HG02943 (cell line): ENCODE measurements around the gene GSG1.
"Not testable (repeated sequence)": the region's sequence is repeated elsewhere in the genome, so short reads cannot be mapped to it uniquely, and the experiment has no call there.

Source experiments
- ATAC-seq: cut with Tn5 transposase; IDR thresholded peaks from one replicate; pipeline ENCODE4 v1.9.1; 2021; ENCODE audit warnings: mild to moderate bottlenecking, low read depth, moderate library complexity; ENCODE audit not compliant: unreplicated experiment

The GSG1 gene

GRCh38 chr12:13093848-13094220 is 9.6 kb downstream of the GSG1 start:
- ATAC-seq, result no peak

- ATAC-seq, result no peak
Measured at GRCh38 chr12:13093191-13093847, 10.1 kb downstream of the GSG1 start.

GRCh38 chr12:13091832-13092231 is 11.6 kb downstream of the GSG1 start:
- ATAC-seq, result no peak

GRCh38 chr12:13090054-13090453 is 13.4 kb downstream of the GSG1 start:
- no peak for ATAC-seq

DNA sequence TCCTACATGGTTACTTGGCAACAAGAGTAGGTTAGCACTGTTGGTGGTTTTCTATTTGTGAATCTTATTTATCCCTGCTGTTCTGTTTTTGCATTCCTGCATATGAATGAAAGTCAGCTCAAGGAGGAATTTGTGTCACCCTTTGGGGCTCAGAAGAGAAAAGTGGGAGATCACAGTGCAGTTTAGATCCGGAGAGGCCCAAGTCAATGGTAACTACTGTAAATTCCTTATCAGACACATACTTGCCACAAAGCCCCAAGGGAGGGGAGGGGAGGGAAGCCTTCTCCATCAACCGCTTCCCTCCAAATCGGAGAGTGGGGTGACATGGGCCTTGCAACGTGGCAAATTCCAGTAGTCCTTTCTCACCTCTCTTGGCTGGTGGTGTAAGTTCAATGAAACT is 15.0 kb downstream of the GSG1 start:
- ATAC-seq, result no peak

DNA sequence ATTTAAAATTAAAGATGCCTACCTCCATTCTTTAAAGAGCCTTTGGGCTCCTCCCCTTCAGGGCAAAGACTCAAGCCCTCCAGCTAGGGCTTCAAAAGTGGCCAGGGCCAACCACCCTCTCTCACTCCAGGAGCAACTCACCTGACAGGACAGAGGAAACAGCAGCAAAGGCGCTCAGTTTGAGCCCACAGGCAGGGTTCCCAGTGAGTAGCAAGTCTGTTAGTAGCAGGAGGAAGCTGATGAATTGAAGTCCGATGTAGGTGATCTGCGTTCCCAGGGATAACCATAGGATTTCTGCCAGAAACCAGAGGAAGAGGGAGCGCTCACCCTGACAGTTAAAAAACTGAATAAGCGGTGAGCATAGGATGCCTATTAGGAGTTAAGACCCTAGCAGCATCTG is 15.7 kb downstream of the GSG1 start:
- ATAC-seq, result no peak

- no peak for ATAC-seq
Measured at GRCh38 chr12:13085968-13086686, 17.3 kb downstream of the GSG1 start.

DNA sequence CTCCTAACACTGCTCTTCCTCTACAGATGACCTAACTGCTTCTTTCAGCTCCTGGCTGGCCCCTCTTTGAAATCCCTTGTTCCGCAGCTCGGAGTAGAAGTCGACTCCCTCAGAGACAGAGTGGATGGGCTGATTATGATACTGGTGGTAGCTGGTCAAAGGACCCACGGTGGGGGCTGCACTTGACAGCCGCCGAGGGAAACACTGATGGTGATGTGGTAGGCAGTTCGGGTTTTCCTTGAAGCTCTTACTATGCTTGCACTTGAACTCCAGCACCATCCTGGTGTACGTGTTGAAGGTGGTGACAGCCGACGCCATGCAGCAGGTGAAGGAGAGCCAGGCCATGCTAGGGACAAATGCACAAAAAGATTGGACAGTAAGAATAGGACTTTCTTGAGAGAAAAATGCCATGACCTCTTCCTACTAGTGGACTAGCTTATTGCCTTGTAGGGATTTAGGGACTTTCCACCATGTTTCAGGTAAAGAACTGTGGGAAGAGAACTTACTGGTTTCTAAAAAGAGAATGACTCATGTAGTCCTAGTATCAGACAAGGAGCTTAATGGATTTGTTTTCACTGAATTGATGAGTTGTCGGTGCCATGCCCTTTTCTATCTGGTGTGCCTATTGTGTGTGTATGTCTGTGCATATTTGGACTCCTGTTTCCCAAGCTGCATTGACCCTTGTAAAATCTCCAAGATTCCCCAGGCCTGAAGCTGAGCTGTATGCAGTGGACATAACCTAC is 18.4 kb downstream of the GSG1 start:
- ATAC-seq, result no peak

DNA sequence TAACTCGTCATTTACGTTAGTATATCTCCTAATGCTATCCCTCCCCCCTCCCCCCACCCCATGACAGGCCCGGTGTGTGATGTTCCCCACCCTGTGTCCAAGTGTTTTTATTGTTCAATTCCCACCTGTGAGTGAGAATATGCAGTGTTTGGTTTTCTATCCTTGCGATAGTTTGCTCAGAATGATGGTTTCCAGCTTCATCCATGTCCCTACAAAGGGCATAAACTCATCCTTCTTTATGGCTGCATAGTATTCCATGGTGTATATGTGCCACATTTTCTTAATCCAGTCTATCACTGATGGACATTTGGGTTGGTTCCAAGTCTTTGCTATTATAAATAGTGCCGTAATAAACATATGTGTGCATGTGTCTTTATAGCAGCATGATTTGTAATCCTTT is 19.8 kb downstream of the GSG1 start:
- ATAC-seq, result not testable (repeated sequence)

DNA sequence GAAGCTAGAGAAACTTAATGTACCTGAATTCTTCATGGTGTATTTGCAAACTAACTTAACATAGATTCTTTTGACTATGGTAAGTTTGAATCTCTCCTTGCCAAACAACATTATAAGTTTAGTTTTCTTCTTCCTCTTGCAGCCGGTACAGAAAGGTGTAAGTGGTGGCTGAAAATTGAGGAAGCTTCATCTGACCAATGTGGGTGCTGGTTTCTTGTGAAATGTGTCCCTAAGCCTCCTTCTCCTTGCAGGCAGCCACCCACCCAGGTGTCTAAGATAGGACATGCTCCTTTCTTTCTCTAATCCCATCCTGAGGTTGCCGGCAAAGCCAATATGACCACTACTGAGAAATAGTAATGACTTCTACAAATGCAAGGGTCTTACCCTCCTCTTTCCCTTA is 20.6 kb downstream of the GSG1 start:
- ATAC-seq, result no peak

GRCh38 chr12:13080266-13080665 is 23.2 kb downstream of the GSG1 start:
- no peak for ATAC-seq

- no peak for ATAC-seq
Measured at GRCh38 chr12:13079440-13079906, 24.0 kb downstream of the GSG1 start.

GRCh38 chr12:13075786-13076570 is 27.5 kb downstream of the GSG1 start:
- no peak for ATAC-seq

DNA sequence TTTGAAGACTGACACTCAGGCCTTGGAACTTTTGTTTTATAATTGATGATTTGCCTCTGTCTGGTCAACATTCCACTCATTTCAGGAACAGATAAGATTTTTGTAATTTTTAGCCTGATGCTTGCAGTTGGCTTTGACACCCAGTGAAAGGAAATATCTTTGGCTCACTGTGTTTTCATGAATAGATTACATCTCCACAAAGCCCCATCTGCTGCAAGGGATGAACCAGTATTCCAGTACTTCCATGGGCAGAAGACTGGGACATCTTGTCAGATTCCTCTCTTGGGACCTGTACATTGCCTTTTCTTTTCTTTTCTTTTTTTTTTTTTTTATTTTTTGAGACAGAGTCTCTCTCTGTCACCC is 28.4 kb downstream of the GSG1 start:
- ATAC-seq, result no peak

GRCh38 chr12:13074396-13075117 is 28.9 kb downstream of the GSG1 start:
- ATAC-seq, result no peak

GRCh38 chr12:13073173-13073572 is 30.3 kb downstream of the GSG1 start:
- no peak for ATAC-seq

- ATAC-seq, result no peak
Measured at GRCh38 chr12:13071305-13072280, 31.9 kb downstream of the GSG1 start.

GRCh38 chr12:13069380-13069779 is 34.1 kb downstream of the GSG1 start:
- ATAC-seq, result no peak

- ATAC-seq, result no peak
Measured at GRCh38 chr12:13067322-13067721, 36.1 kb downstream of the GSG1 start.
